K562 (cell line): ENCODE results near the gene TNNT1. TPM values are rescaled to one million over a fixed set of nuclear protein-coding genes. Genes with fewer than 3 reads are reported as not detected.
A peak's percentile ranks its signal among the peaks of the same experiment; 100 is the strongest.

Experiments
- CBFA2T2 ChIP-seq: fragments of 450-650 bp; conservative IDR thresholded peaks from 2 replicates; pipeline ENCODE4 v1.6.1; 2017; ENCODE audit warnings: mild to moderate bottlenecking
- HCFC1 ChIP-seq: IDR thresholded peaks from 2 replicates; pipeline ENCODE4 v1.6.1; 2012; ENCODE audit warnings: low read depth, low read length, improper control_type of control experiment
- JUN ChIP-seq, 2 experiments: sonication (generic) in 1 of 2; formaldehyde crosslinking in 1 of 2; IDR thresholded peaks; 2 replicates each; pipeline versions ENCODE4 v1.6.1 to v1.8.0; 2012 to 2022; ENCODE audit warnings: borderline replicate concordance in 2 of 2, mild to moderate bottlenecking in 2 of 2, improper control_type of control experiment in 1 of 2, low read depth in 1 of 2, low read length in 1 of 2, missing genetic modification reagents in 1 of 2
- NR2C2 ChIP-seq, 2 experiments: fragments of 200-800 bp in 1 of 2; sonication (Bioruptor generic) in 1 of 2; sonication (generic) in 1 of 2; formaldehyde crosslinking in 1 of 2; IDR thresholded peaks; 2 replicates each; pipeline versions ENCODE4 v1.6.1 to v1.8.0; 2016 to 2022; ENCODE audit warnings: mild to moderate bottlenecking in 1 of 2, missing compliant biosample characterization in 1 of 2, missing genetic modification characterization in 1 of 2, missing genetic modification reagents in 1 of 2
- POLR2H ChIP-seq: IDR thresholded peaks from 2 replicates; pipeline ENCODE4 v1.6.1; 2016; ENCODE audit warnings: missing genetic modification characterization, low read depth, mild to moderate bottlenecking, control low read depth, missing compliant biosample characterization, moderate library complexity
- RBM22 ChIP-seq: fragments of 200-400 bp; formaldehyde crosslinking; IDR thresholded peaks from 2 replicates; pipeline ENCODE4 v1.6.1; 2018; ENCODE audit warnings: low read length, low read depth; ENCODE audit not compliant: poor library complexity, severe bottlenecking
- SMARCE1 ChIP-seq: fragments of 450-650 bp; IDR thresholded peaks from 2 replicates; pipeline ENCODE4 v1.7.1; 2016; ENCODE audit warnings: mild to moderate bottlenecking
- SP1 ChIP-seq: sonication (generic); formaldehyde crosslinking; IDR thresholded peaks from 2 replicates; pipeline ENCODE4 v1.8.1; 2022; ENCODE audit warnings: mild to moderate bottlenecking, missing genetic modification reagents
- TBP ChIP-seq: optimal IDR thresholded peaks from 2 replicates; pipeline ENCODE3; 2011; ENCODE audit warnings: low read depth, low read length, improper control_type of control experiment
- TEAD1 ChIP-seq, 2 experiments: fragments of 450-650 bp in 1 of 2; sonication (generic) in 1 of 2; formaldehyde crosslinking; IDR thresholded peaks; 2 replicates each; pipeline versions ENCODE4 v1.4.0 to v1.8.0; 2020 to 2022; ENCODE audit warnings: mild to moderate bottlenecking in 2 of 2, missing genetic modification reagents in 1 of 2
- ZC3H8 ChIP-seq: fragments of 450-650 bp; IDR thresholded peaks from 2 replicates; pipeline ENCODE4 v1.6.1; 2017
- ZNF232 ChIP-seq: sonication (generic); formaldehyde crosslinking; IDR thresholded peaks from 2 replicates; pipeline ENCODE4 v1.8.0; 2022; ENCODE audit warnings: mild to moderate bottlenecking, missing genetic modification reagents
- polyA plus RNA-seq, 8 experiments: library from polyadenylated mRNA; depleted of rRNA in 4 of 8; stranded (reverse) in 5 of 8; unstranded in 3 of 8; fragments of >200 nt; fragmentation: Nextera tagmentation in 2 of 8; fragmentation: Illumina TruSeq in 1 of 8; extraction: Ambion mirVana in 2 of 8; extraction: Trizol in 1 of 8; gene quantifications; 2 replicates each; pipeline versions ENCODE4 v1.2.1 to v1.2.3, GENCODE V29; 2011 to 2014; ENCODE audit warnings: inconsistent platforms in 1 of 8, missing spikeins in 1 of 8
- total RNA-seq, 7 experiments: library from RNA; depleted of rRNA in 6 of 7; stranded (reverse); fragments of >200 nt in 6 of 7; fragmentation: Illumina TruSeq in 2 of 7; extraction: Trizol in 2 of 7; gene quantifications; 2 replicates each; pipeline versions ENCODE4 v1.2.1 to v1.2.3, GENCODE V29; 2011 to 2021; ENCODE audit warnings: low replicate concordance in 1 of 7
- TF ChIP-seq, protein P1 (sequence below), 2 experiments: fragments of 450-650 bp; IDR thresholded peaks; 2 replicates each; pipeline ENCODE4 v1.6.1; 2016
- TF ChIP-seq, protein P2 (sequence below): sonication (generic); formaldehyde crosslinking; IDR thresholded peaks from 2 replicates; pipeline ENCODE4 v1.8.1; 2023; ENCODE audit warnings: mild to moderate bottlenecking, missing genetic modification reagents
- TF ChIP-seq, protein P3 (sequence below): sonication (generic); IDR thresholded peaks from 2 replicates; pipeline ENCODE4 v1.6.1; 2016
- TF ChIP-seq, protein P4 (sequence below): fragments of 250-450 bp; sonication (Bioruptor Pico); IDR thresholded peaks from 2 replicates; pipeline ENCODE4 v1.4.0; 2020

The TNNT1 gene
- total and polyA plus RNA-seq, 9 of the 15 experiments (the other 6 are each of a cell fraction or from before 2014, with no cell fraction given) = 31.8 to 390 (median 227) TPM

DNA sequence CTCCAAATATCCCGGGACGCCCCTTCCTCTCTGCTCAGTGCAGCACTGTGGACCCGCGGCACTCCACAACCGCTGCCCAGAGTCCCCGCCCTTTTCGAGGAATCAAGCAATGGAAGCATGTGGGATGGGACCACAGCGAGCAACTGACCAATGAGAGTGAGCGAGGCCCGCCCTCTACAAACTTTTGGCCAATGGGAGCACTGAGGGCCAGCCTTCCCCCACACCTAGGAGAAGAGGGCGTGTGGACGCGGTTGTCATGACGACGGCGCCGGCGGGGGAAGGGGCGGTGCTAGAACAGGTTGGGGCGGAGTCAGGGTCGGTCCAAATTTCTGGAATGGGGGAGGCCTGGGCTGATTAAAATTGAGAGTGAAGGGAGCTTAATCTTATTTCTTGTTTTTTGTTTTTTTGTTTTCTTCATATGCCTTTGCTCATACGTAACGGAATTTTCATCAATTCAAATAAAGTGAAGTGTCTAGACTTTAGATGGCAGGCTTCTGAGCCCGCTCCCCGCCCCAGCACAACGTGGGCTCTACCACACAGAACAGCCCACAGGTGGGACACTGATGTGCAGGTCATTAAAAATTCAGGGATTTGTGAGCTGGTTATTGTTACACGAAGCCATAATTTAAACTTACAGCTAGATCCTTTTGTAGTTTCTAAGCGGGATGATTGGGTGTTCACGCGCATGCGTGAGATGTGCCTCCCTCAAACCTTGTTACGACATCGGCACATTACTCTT, 17.7 kb upstream of the TNNT1 start, which contains the start of gene DNAAF3 (continued):
- TF ChIP-seq, protein P1, sequence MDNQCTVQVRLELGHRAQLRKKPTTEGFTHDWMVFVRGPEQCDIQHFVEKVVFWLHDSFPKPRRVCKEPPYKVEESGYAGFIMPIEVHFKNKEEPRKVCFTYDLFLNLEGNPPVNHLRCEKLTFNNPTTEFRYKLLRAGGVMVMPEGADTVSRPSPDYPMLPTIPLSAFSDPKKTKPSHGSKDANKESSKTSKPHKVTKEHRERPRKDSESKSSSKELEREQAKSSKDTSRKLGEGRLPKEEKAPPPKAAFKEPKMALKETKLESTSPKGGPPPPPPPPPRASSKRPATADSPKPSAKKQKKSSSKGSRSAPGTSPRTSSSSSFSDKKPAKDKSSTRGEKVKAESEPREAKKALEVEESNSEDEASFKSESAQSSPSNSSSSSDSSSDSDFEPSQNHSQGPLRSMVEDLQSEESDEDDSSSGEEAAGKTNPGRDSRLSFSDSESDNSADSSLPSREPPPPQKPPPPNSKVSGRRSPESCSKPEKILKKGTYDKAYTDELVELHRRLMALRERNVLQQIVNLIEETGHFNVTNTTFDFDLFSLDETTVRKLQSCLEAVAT (IDR thresholded peaks at IDR 0.05) = no peak
- no peak for TF ChIP-seq CBFA2T2
- no peak for TF ChIP-seq POLR2H (tag)
- TF ChIP-seq, protein P2, sequence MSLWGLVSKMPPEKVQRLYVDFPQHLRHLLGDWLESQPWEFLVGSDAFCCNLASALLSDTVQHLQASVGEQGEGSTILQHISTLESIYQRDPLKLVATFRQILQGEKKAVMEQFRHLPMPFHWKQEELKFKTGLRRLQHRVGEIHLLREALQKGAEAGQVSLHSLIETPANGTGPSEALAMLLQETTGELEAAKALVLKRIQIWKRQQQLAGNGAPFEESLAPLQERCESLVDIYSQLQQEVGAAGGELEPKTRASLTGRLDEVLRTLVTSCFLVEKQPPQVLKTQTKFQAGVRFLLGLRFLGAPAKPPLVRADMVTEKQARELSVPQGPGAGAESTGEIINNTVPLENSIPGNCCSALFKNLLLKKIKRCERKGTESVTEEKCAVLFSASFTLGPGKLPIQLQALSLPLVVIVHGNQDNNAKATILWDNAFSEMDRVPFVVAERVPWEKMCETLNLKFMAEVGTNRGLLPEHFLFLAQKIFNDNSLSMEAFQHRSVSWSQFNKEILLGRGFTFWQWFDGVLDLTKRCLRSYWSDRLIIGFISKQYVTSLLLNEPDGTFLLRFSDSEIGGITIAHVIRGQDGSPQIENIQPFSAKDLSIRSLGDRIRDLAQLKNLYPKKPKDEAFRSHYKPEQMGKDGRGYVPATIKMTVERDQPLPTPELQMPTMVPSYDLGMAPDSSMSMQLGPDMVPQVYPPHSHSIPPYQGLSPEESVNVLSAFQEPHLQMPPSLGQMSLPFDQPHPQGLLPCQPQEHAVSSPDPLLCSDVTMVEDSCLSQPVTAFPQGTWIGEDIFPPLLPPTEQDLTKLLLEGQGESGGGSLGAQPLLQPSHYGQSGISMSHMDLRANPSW = no peak
- peak in 1 of 2 experiments; percentile 76; a peak in 2 of 4 replicates for TF ChIP-seq TEAD1 (CRISPR knock-in tag; IDR thresholded peaks at IDR 0.05)
- TF ChIP-seq HCFC1 = 0 out of 2 replicates have a peak, but pooled peaks have one; percentile 2
- TF ChIP-seq NR2C2 (CRISPR knock-in tag; IDR thresholded peaks at IDR 0.05) = no peak
- no peak for TF ChIP-seq NR2C2 (tag; IDR thresholded peaks at IDR 0.05)
- peak; percentile 47 for TF ChIP-seq RBM22
- peak; percentile 98; the same call in 1 of the 2 replicates for TF ChIP-seq SP1 (CRISPR knock-in tag)
- TF ChIP-seq, protein P3, sequence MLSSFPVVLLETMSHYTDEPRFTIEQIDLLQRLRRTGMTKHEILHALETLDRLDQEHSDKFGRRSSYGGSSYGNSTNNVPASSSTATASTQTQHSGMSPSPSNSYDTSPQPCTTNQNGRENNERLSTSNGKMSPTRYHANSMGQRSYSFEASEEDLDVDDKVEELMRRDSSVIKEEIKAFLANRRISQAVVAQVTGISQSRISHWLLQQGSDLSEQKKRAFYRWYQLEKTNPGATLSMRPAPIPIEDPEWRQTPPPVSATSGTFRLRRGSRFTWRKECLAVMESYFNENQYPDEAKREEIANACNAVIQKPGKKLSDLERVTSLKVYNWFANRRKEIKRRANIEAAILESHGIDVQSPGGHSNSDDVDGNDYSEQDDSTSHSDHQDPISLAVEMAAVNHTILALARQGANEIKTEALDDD = no peak
- TF ChIP-seq, protein P4, sequence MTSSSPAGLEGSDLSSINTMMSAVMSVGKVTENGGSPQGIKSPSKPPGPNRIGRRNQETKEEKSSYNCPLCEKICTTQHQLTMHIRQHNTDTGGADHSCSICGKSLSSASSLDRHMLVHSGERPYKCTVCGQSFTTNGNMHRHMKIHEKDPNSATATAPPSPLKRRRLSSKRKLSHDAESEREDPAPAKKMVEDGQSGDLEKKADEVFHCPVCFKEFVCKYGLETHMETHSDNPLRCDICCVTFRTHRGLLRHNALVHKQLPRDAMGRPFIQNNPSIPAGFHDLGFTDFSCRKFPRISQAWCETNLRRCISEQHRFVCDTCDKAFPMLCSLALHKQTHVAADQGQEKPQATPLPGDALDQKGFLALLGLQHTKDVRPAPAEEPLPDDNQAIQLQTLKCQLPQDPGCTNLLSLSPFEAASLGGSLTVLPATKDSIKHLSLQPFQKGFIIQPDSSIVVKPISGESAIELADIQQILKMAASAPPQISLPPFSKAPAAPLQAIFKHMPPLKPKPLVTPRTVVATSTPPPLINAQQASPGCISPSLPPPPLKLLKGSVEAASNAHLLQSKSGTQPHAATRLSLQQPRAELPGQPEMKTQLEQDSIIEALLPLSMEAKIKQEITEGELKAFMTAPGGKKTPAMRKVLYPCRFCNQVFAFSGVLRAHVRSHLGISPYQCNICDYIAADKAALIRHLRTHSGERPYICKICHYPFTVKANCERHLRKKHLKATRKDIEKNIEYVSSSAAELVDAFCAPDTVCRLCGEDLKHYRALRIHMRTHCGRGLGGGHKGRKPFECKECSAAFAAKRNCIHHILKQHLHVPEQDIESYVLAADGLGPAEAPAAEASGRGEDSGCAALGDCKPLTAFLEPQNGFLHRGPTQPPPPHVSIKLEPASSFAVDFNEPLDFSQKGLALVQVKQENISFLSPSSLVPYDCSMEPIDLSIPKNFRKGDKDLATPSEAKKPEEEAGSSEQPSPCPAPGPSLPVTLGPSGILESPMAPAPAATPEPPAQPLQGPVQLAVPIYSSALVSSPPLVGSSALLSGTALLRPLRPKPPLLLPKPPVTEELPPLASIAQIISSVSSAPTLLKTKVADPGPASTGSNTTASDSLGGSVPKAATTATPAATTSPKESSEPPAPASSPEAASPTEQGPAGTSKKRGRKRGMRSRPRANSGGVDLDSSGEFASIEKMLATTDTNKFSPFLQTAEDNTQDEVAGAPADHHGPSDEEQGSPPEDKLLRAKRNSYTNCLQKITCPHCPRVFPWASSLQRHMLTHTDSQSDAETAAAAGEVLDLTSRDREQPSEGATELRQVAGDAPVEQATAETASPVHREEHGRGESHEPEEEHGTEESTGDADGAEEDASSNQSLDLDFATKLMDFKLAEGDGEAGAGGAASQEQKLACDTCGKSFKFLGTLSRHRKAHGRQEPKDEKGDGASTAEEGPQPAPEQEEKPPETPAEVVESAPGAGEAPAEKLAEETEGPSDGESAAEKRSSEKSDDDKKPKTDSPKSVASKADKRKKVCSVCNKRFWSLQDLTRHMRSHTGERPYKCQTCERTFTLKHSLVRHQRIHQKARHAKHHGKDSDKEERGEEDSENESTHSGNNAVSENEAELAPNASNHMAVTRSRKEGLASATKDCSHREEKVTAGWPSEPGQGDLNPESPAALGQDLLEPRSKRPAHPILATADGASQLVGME = 0 out of 2 replicates have a peak, but pooled peaks have one; percentile 80
- TF ChIP-seq SMARCE1 = no peak
- no peak for TF ChIP-seq ZC3H8
- TF ChIP-seq ZNF232 (CRISPR knock-in tag) = no peak
- peak; percentile 27 for TF ChIP-seq TBP
- peak; percentile 10; the same call in 1 of the 2 replicates for TF ChIP-seq JUN (IDR thresholded peaks at IDR 0.05; ENCODE audit: borderline replicate concordance, low read depth, low read length)
- no peak for TF ChIP-seq JUN (CRISPR knock-in tag; IDR thresholded peaks at IDR 0.05; ENCODE audit: borderline replicate concordance)
